Fibroblast of pulmonary artery (primary cell): ENCODE measurements around the gene AIMP2.
"Not testable (repeated sequence)": the region's sequence is repeated elsewhere in the genome, so short reads cannot be mapped to it uniquely, and the experiment has no call there.

ENCODE experiments used
- DNase-seq: peaks from one replicate; pipeline ENCODE4 v3.0.0-alpha.2; 2010; ENCODE audit warnings: low read depth
- H3K4me3 ChIP-seq: replicated peaks from 2 replicates; pipeline ENCODE4 v1.5.1; 2011; ENCODE audit warnings: low read depth, mild to moderate bottlenecking, control low read depth, low read length, moderate library complexity
- TF ChIP-seq, protein P1 (sequence below): IDR thresholded peaks from 2 replicates; pipeline ENCODE4 v1.5.1; 2011; ENCODE audit warnings: mild to moderate bottlenecking, control low read depth, low read length, inconsistent platforms; ENCODE audit errors: missing control alignments

Gene AIMP2

DNA sequence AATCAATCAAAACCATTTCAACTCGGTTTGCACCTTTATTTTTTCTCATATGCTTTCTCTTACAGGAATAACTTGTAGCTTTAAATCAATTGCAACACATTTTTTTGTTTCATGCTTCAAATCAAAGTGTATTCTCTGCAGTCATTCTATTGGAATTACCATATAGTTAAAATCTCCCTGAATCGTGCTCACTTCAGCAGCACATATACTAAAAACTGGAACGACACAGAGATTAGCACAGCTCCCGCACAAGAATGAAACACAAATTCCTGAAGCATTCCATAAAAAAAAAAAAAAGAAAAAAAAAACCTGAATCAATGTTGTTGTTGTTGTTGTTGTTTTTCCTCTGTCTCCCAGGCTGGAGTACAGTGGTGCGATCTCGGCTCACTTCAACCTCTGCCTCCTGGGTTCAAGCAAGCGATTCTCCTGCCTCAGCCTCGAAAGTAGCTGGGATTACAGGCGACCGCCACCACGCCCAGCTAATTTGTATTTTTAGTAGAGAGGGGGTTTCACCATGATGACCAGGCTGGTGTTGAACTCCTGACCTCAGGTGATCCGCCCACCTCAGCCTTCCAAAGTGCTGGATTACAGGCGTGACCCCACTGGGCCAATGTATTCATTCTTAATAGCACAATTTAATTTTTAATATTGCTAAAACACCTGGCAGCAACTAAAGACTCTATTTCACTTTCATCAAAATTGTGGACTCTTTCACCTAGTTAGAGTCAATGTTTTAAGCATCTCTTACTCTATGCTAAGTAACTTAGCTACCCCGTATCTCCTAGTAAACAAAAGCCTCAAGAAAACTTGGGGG lies 48.5 kb downstream of the AIMP2 start:
- TF ChIP-seq, protein P1, sequence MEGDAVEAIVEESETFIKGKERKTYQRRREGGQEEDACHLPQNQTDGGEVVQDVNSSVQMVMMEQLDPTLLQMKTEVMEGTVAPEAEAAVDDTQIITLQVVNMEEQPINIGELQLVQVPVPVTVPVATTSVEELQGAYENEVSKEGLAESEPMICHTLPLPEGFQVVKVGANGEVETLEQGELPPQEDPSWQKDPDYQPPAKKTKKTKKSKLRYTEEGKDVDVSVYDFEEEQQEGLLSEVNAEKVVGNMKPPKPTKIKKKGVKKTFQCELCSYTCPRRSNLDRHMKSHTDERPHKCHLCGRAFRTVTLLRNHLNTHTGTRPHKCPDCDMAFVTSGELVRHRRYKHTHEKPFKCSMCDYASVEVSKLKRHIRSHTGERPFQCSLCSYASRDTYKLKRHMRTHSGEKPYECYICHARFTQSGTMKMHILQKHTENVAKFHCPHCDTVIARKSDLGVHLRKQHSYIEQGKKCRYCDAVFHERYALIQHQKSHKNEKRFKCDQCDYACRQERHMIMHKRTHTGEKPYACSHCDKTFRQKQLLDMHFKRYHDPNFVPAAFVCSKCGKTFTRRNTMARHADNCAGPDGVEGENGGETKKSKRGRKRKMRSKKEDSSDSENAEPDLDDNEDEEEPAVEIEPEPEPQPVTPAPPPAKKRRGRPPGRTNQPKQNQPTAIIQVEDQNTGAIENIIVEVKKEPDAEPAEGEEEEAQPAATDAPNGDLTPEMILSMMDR, result no peak
- peak; percentile 14 for DNase-seq
- H3K4me3 ChIP-seq, result peak overlapping the region; percentile 81

DNA sequence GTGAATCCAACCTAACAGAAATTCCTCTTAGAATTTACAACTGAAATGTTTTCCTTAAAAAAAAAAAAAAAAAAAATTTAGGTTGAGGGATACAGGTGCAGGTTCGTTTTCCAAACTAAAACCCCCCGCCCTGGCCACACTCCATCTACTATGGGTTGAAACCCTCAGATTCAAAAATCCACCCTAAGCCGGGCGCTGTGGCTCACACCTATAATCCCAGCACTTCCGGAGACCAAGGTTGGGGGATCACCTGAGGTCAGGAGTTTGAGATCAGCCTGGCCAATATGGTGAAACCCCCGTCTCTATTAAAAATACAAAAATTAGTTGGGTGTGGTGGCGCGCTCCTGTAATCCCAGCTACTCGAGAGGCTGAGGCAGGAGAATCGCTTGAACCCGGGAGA lies 50.9 kb downstream of the AIMP2 start:
- not testable (repeated sequence) for DNase-seq

GRCh38 chr7:6071406-6071805 lies 62.3 kb downstream of the AIMP2 start:
- no peak overlapping the region for H3K4me3 ChIP-seq
- DNase-seq, result no peak
- TF ChIP-seq, protein P1, result no peak

More for the DNA sequence above, 50.9 kb downstream of the AIMP2 start:
- H3K4me3 ChIP-seq, result not testable (repeated sequence)
